ENCODE measurements around the gene CDH11.

DNA sequence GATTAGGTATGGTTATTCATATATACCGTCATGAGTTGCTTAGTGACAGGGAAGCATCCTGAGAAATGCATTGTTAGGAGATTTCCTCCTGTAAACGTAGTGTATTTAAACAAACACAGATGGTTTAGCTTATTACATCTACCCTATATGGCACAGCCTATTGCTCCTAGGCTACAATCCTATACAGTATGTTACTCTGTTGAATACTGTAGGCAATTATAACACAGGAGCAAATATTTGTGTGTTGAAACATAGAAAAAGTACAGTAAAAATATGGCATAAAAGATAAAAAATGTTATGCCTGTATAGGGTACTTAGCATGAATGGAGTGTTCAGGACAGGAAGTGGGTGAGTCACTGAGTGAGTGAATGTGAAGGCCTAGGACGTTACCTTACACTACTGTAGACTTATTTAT, 157.7 kb downstream of the CDH11 start:
- TF ChIP-seq CTCF (IDR thresholded peaks at IDR 0.05; ENCODE audit: low read length) (no peak), EZH2 (IDR thresholded peaks at IDR 0.05; ENCODE audit: borderline replicate concordance, low read length) (no peak)
